ENCODE data around the gene JAZF1.

JAZF1 gene

DNA sequence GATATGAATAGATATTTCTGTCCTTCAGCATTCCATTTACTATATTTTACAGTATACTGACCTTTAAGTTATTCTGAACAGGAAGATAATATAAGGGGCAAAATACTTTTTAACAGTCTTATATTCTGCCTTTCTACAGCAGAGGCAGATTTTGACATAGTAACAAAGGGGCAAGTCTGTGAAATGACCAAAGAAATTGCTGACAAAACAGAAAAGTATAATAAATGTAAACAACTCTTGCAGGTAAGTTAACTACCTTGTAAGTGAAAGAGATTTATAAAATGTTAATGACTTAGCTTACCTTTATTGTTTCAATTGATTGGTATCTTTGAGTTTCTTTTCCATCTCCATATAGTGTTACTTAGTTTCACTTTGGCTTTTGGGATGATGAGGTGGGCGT, 384.6 kb downstream of the JAZF1 start:
- TF ChIP-seq POLR2AphosphoS5 (IDR thresholded peaks at IDR 0.05; ENCODE audit: low read depth, low read length): no peak
- TF ChIP-seq, protein P1, sequence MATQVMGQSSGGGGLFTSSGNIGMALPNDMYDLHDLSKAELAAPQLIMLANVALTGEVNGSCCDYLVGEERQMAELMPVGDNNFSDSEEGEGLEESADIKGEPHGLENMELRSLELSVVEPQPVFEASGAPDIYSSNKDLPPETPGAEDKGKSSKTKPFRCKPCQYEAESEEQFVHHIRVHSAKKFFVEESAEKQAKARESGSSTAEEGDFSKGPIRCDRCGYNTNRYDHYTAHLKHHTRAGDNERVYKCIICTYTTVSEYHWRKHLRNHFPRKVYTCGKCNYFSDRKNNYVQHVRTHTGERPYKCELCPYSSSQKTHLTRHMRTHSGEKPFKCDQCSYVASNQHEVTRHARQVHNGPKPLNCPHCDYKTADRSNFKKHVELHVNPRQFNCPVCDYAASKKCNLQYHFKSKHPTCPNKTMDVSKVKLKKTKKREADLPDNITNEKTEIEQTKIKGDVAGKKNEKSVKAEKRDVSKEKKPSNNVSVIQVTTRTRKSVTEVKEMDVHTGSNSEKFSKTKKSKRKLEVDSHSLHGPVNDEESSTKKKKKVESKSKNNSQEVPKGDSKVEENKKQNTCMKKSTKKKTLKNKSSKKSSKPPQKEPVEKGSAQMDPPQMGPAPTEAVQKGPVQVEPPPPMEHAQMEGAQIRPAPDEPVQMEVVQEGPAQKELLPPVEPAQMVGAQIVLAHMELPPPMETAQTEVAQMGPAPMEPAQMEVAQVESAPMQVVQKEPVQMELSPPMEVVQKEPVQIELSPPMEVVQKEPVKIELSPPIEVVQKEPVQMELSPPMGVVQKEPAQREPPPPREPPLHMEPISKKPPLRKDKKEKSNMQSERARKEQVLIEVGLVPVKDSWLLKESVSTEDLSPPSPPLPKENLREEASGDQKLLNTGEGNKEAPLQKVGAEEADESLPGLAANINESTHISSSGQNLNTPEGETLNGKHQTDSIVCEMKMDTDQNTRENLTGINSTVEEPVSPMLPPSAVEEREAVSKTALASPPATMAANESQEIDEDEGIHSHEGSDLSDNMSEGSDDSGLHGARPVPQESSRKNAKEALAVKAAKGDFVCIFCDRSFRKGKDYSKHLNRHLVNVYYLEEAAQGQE (IDR thresholded peaks at IDR 0.05; ENCODE audit: insufficient read depth in 1 of 2, low read depth in 2 of 2, low read length in 2 of 2): no peak
- no peak for TF ChIP-seq TAF1 (IDR thresholded peaks at IDR 0.05; ENCODE audit: borderline replicate concordance, insufficient read depth, low read length)
- no peak for TF ChIP-seq FOXP2 (optimal IDR thresholded peaks at IDR 0.05; ENCODE audit: borderline replicate concordance, extremely low read depth, extremely low read length, insufficient read depth)
- TF ChIP-seq SIN3A (IDR thresholded peaks at IDR 0.05; ENCODE audit: borderline replicate concordance, insufficient read depth, low read length): no peak

- TF ChIP-seq, protein P1 (IDR thresholded peaks at IDR 0.05; ENCODE audit: insufficient read depth in 1 of 2, low read depth in 2 of 2, low read length in 2 of 2): no peak
- TF ChIP-seq TAF1 (IDR thresholded peaks at IDR 0.05; ENCODE audit: borderline replicate concordance, insufficient read depth, low read length) (no peak), SIN3A (IDR thresholded peaks at IDR 0.05; ENCODE audit: borderline replicate concordance, insufficient read depth, low read length) (no peak), FOXP2 (optimal IDR thresholded peaks at IDR 0.05; ENCODE audit: borderline replicate concordance, extremely low read depth, extremely low read length, insufficient read depth) (no peak), POLR2AphosphoS5 (IDR thresholded peaks at IDR 0.05; ENCODE audit: low read depth, low read length) (no peak)
Observed at GRCh38 chr7:27793780-27794179, 386.8 kb downstream of the JAZF1 start.

DNA sequence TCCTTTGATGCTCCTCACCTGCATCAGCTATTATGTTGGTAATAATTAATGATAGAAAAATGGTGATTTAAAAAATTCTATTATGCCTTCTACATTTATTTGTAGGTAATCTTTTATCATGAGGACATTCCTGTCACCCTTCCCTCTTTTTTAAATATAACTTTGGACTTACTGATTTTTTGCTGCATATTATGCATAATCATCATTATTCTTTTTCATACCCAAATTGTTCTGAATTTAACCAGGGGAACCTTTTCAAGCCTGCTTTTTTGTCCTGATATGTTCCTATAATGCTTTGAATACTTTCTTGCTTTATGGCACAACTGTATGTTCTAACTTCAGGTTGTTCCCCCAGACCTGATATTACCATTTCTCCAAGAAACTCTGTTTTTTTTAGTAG, 392.2 kb downstream of the JAZF1 start:
- TF ChIP-seq, protein P1 (IDR thresholded peaks at IDR 0.05; ENCODE audit: insufficient read depth in 1 of 2, low read depth in 2 of 2, low read length in 2 of 2): no peak
- no peak for TF ChIP-seq SIN3A (IDR thresholded peaks at IDR 0.05; ENCODE audit: borderline replicate concordance, insufficient read depth, low read length)
- TF ChIP-seq POLR2AphosphoS5 (IDR thresholded peaks at IDR 0.05; ENCODE audit: low read depth, low read length): no peak
- no peak for TF ChIP-seq FOXP2 (optimal IDR thresholded peaks at IDR 0.05; ENCODE audit: borderline replicate concordance, extremely low read depth, extremely low read length, insufficient read depth)
- TF ChIP-seq TAF1 (IDR thresholded peaks at IDR 0.05; ENCODE audit: borderline replicate concordance, insufficient read depth, low read length): no peak

GRCh38 chr7:27784399-27785053, 396.1 kb downstream of the JAZF1 start:
- TF ChIP-seq, protein P1 (IDR thresholded peaks at IDR 0.05; ENCODE audit: insufficient read depth in 1 of 2, low read depth in 2 of 2, low read length in 2 of 2): no peak
- TF ChIP-seq FOXP2 (optimal IDR thresholded peaks at IDR 0.05; ENCODE audit: borderline replicate concordance, extremely low read depth, extremely low read length, insufficient read depth): no peak
- TF ChIP-seq SIN3A (IDR thresholded peaks at IDR 0.05; ENCODE audit: borderline replicate concordance, insufficient read depth, low read length): no peak
- no peak for TF ChIP-seq TAF1 (IDR thresholded peaks at IDR 0.05; ENCODE audit: borderline replicate concordance, insufficient read depth, low read length)
- no peak for TF ChIP-seq POLR2AphosphoS5 (IDR thresholded peaks at IDR 0.05; ENCODE audit: low read depth, low read length)
